ENCODE results near the gene ARL2BP.

Gene ARL2BP

GRCh38 chr16:57208926-57209325, 36.1 kb upstream of the ARL2BP start:
- TF ChIP-seq EZH2 (IDR thresholded peaks at IDR 0.05), result no peak
- no peak for TF ChIP-seq POLR2AphosphoS5 (IDR thresholded peaks at IDR 0.05; ENCODE audit: borderline replicate concordance, low read depth, low read length)
- TF ChIP-seq FOXP2 (optimal IDR thresholded peaks at IDR 0.05; ENCODE audit: control extremely low read depth, extremely low read length, insufficient read depth), result no peak
- DNase-seq (ENCODE audit: low read depth, low spot score), result no peak
- Histone ChIP-seq H3K27ac (no peak overlapping the region), H3K4me3 (no peak overlapping the region), H3K36me3 (ENCODE audit: insufficient read depth, low read length) (peaks cover 19% of the 10 kb centered on the region; the same call in 1 of the 2 replicates), H3K9me3 (ENCODE audit: low read depth, low read length) (no peaks in the 10 kb centered on the region), H3K9ac (ENCODE audit: insufficient read length) (no peak overlapping the region)

- no peak overlapping the region for H3K9ac ChIP-seq (ENCODE audit: insufficient read length)
- peaks cover 24% of the 10 kb centered on the region; the same call in 1 of the 2 replicates for H3K36me3 ChIP-seq (ENCODE audit: insufficient read depth, low read length)
- TF ChIP-seq POLR2AphosphoS5 (IDR thresholded peaks at IDR 0.05; ENCODE audit: borderline replicate concordance, low read depth, low read length) (no peak), FOXP2 (optimal IDR thresholded peaks at IDR 0.05; ENCODE audit: control extremely low read depth, extremely low read length, insufficient read depth) (no peak), EZH2 (IDR thresholded peaks at IDR 0.05) (no peak)
- no peaks in the 10 kb centered on the region for H3K9me3 ChIP-seq (ENCODE audit: low read depth, low read length)
- H3K4me3 ChIP-seq, result no peak overlapping the region
- DNase-seq (ENCODE audit: low read depth, low spot score), result no peak
- H3K27ac ChIP-seq, result no peak overlapping the region
These were observed 35.3 kb upstream of the ARL2BP start for GRCh38 chr16:57209780-57210179.

- Histone ChIP-seq H3K4me3 (no peak overlapping the region), H3K9me3 (ENCODE audit: low read depth, low read length) (no peaks in the 10 kb centered on the region), H3K36me3 (ENCODE audit: insufficient read depth, low read length) (peaks cover 50% of the 10 kb centered on the region), H3K27ac (no peak overlapping the region), H3K9ac (ENCODE audit: insufficient read length) (no peak overlapping the region)
- no peak for TF ChIP-seq EZH2 (IDR thresholded peaks at IDR 0.05)
- no peak for TF ChIP-seq POLR2AphosphoS5 (IDR thresholded peaks at IDR 0.05; ENCODE audit: borderline replicate concordance, low read depth, low read length)
- TF ChIP-seq FOXP2 (optimal IDR thresholded peaks at IDR 0.05; ENCODE audit: control extremely low read depth, extremely low read length, insufficient read depth), result no peak
- DNase-seq (ENCODE audit: low read depth, low spot score), result no peak
These were observed 31.6 kb upstream of the ARL2BP start for GRCh38 chr16:57213462-57213861.

GRCh38 chr16:57216968-57217367, 28.1 kb upstream of the ARL2BP start:
- peaks cover 74% of the 10 kb centered on the region for H3K36me3 ChIP-seq (ENCODE audit: insufficient read depth, low read length)

GRCh38 chr16:57223057-57223456, 22.0 kb upstream of the ARL2BP start:
- H3K9ac ChIP-seq (ENCODE audit: insufficient read length), result no peak overlapping the region
- DNase-seq (ENCODE audit: low read depth, low spot score), result no peak
- no peak overlapping the region for H3K4me3 ChIP-seq
- TF ChIP-seq EZH2 (IDR thresholded peaks at IDR 0.05), result no peak
- no peak for TF ChIP-seq POLR2AphosphoS5 (IDR thresholded peaks at IDR 0.05; ENCODE audit: borderline replicate concordance, low read depth, low read length)
- H3K36me3 ChIP-seq (ENCODE audit: insufficient read depth, low read length), result peaks cover 36% of the 10 kb centered on the region; the same call in 1 of the 2 replicates
- H3K27ac ChIP-seq, result no peak overlapping the region
- H3K9me3 ChIP-seq (ENCODE audit: low read depth, low read length), result no peaks in the 10 kb centered on the region

More at GRCh38 chr16:57216968-57217367, 28.1 kb upstream of the ARL2BP start:
- H3K9me3 ChIP-seq (ENCODE audit: low read depth, low read length), result no peaks in the 10 kb centered on the region
- TF ChIP-seq POLR2AphosphoS5 (IDR thresholded peaks at IDR 0.05; ENCODE audit: borderline replicate concordance, low read depth, low read length) (no peak), FOXP2 (optimal IDR thresholded peaks at IDR 0.05; ENCODE audit: control extremely low read depth, extremely low read length, insufficient read depth) (no peak), EZH2 (IDR thresholded peaks at IDR 0.05) (no peak)
- H3K27ac ChIP-seq, result no peak overlapping the region
- no peak overlapping the region for H3K4me3 ChIP-seq
- no peak overlapping the region for H3K9ac ChIP-seq (ENCODE audit: insufficient read length)
- no peak for DNase-seq (ENCODE audit: low read depth, low spot score)

- Histone ChIP-seq H3K9me3 (ENCODE audit: low read depth, low read length) (no peaks in the 10 kb centered on the region), H3K27ac (no peak overlapping the region), H3K36me3 (ENCODE audit: insufficient read depth, low read length) (peaks cover 29% of the 10 kb centered on the region; the same call in 1 of the 2 replicates), H3K9ac (ENCODE audit: insufficient read length) (no peak overlapping the region), H3K4me3 (no peak overlapping the region)
- DNase-seq (ENCODE audit: low read depth, low spot score), result no peak
- TF ChIP-seq POLR2AphosphoS5 (IDR thresholded peaks at IDR 0.05; ENCODE audit: borderline replicate concordance, low read depth, low read length), result no peak
- no peak for TF ChIP-seq FOXP2 (optimal IDR thresholded peaks at IDR 0.05; ENCODE audit: control extremely low read depth, extremely low read length, insufficient read depth)
- TF ChIP-seq EZH2 (IDR thresholded peaks at IDR 0.05), result no peak
These were observed 20.3 kb upstream of the ARL2BP start for GRCh38 chr16:57224651-57225335.

- Histone ChIP-seq H3K36me3 (ENCODE audit: insufficient read depth, low read length) (peaks cover 26% of the 10 kb centered on the region; the same call in 1 of the 2 replicates), H3K9me3 (ENCODE audit: low read depth, low read length) (no peaks in the 10 kb centered on the region), H3K9ac (ENCODE audit: insufficient read length) (no peak overlapping the region), H3K27ac (no peak overlapping the region), H3K4me3 (no peak overlapping the region)
- TF ChIP-seq FOXP2 (optimal IDR thresholded peaks at IDR 0.05; ENCODE audit: control extremely low read depth, extremely low read length, insufficient read depth), result no peak
- TF ChIP-seq POLR2AphosphoS5 (IDR thresholded peaks at IDR 0.05; ENCODE audit: borderline replicate concordance, low read depth, low read length), result no peak
- no peak for TF ChIP-seq EZH2 (IDR thresholded peaks at IDR 0.05)
- DNase-seq (ENCODE audit: low read depth, low spot score), result no peak
These were observed 19.1 kb upstream of the ARL2BP start for GRCh38 chr16:57225978-57226377.

- no peak for DNase-seq (ENCODE audit: low read depth, low spot score)
- peaks cover 19% of the 10 kb centered on the region; the same call in 1 of the 2 replicates for H3K36me3 ChIP-seq (ENCODE audit: insufficient read depth, low read length)
These were observed 18.1 kb upstream of the ARL2BP start for GRCh38 chr16:57226701-57227621.

More at GRCh38 chr16:57226701-57227621, 18.1 kb upstream of the ARL2BP start:
- no peak overlapping the region for H3K4me3 ChIP-seq
- no peak overlapping the region for H3K9ac ChIP-seq (ENCODE audit: insufficient read length)
- no peak overlapping the region for H3K27ac ChIP-seq
- no peaks in the 10 kb centered on the region for H3K9me3 ChIP-seq (ENCODE audit: low read depth, low read length)
- TF ChIP-seq FOXP2 (optimal IDR thresholded peaks at IDR 0.05; ENCODE audit: control extremely low read depth, extremely low read length, insufficient read depth), result no peak
- no peak for TF ChIP-seq EZH2 (IDR thresholded peaks at IDR 0.05)
- TF ChIP-seq POLR2AphosphoS5 (IDR thresholded peaks at IDR 0.05; ENCODE audit: borderline replicate concordance, low read depth, low read length), result no peak

All from SK-N-MC (cell line).